Measurements from ENCODE around the gene RNF214. TPM values are rescaled to one million over a fixed set of nuclear protein-coding genes. Genes with fewer than 3 reads are reported as not detected.

Gene RNF214
- total RNA-seq, 1 experiment from 2014 or later = 28.1 TPM

- no peak for DNase-seq
- Histone ChIP-seq H3K9me3 (ENCODE audit: insufficient read depth, low read depth) (no peaks in the 10 kb centered on the region), H3K4me1 (replicated peaks; ENCODE audit: insufficient read depth) (no peaks in the 10 kb centered on the region), H3K27me3 (ENCODE audit: insufficient read depth, low read depth) (no peaks in the 10 kb centered on the region), H3K4me2 (no peak overlapping the region), H3K27ac (no peak overlapping the region), H3K9me2 (ENCODE audit: insufficient read depth) (no peaks in the 10 kb centered on the region), H3K79me2 (ENCODE audit: low read depth) (no peaks in the 10 kb centered on the region), H3F3A (ENCODE audit: insufficient read depth, low read depth) (no peaks in the 10 kb centered on the region), H2AFZ (no peak overlapping the region), H3K36me3 (ENCODE audit: low read depth) (no peaks in the 10 kb centered on the region), H3K4me3 (no peak overlapping the region), H4K20me1 (ENCODE audit: insufficient read depth) (no peaks in the 10 kb centered on the region)
- BruUV-seq (replicated peaks) = no TSS peak
- intact Hi-C loops (cut with micrococcal nuclease; ENCODE audit: unreplicated experiment) = no loop called here
- POLR2A ChIA-PET (ENCODE audit: unreplicated experiment) = no interaction called here
- CTCF ChIA-PET = no interaction called here
- no peak for TF ChIP-seq EZH2 (IDR thresholded peaks at IDR 0.05; ENCODE audit: low read depth)
Observed at GRCh38 chr11:117300283-117300663, 67.8 kb downstream of the RNF214 start.

GRCh38 chr11:117300773-117301172 lies 68.3 kb downstream of the RNF214 start:
- no peak for DNase-seq
- no TSS peak for BruUV-seq (replicated peaks)
- Histone ChIP-seq H3F3A (ENCODE audit: insufficient read depth, low read depth) (no peaks in the 10 kb centered on the region), H3K27me3 (ENCODE audit: insufficient read depth, low read depth) (no peaks in the 10 kb centered on the region), H3K79me2 (ENCODE audit: low read depth) (no peaks in the 10 kb centered on the region), H3K36me3 (ENCODE audit: low read depth) (no peaks in the 10 kb centered on the region), H3K9me3 (ENCODE audit: insufficient read depth, low read depth) (no peaks in the 10 kb centered on the region), H3K4me3 (no peak overlapping the region), H3K4me2 (no peak overlapping the region), H3K9me2 (ENCODE audit: insufficient read depth) (no peaks in the 10 kb centered on the region), H4K20me1 (ENCODE audit: insufficient read depth) (no peaks in the 10 kb centered on the region), H3K4me1 (replicated peaks; ENCODE audit: insufficient read depth) (no peaks in the 10 kb centered on the region), H3K27ac (no peak overlapping the region), H2AFZ (no peak overlapping the region)
- intact Hi-C loops (cut with micrococcal nuclease; ENCODE audit: unreplicated experiment) = no loop called here
- TF ChIP-seq EZH2 (IDR thresholded peaks at IDR 0.05; ENCODE audit: low read depth) (no peak), CTCF (conservative IDR thresholded peaks at IDR 0.05) (no peak)
- CTCF ChIA-PET = no interaction called here
- POLR2A ChIA-PET (ENCODE audit: unreplicated experiment) = no interaction called here

- H3K4me1 ChIP-seq (replicated peaks; ENCODE audit: insufficient read depth) = no peaks in the 10 kb centered on the region
- BruUV-seq (replicated peaks) = no TSS peak
- no peak overlapping the region for H3K27ac ChIP-seq
- no peaks in the 10 kb centered on the region for H3F3A ChIP-seq (ENCODE audit: insufficient read depth, low read depth)
- H3K9me2 ChIP-seq (ENCODE audit: insufficient read depth) = no peaks in the 10 kb centered on the region
- H3K79me2 ChIP-seq (ENCODE audit: low read depth) = no peaks in the 10 kb centered on the region
- H4K20me1 ChIP-seq (ENCODE audit: insufficient read depth) = no peaks in the 10 kb centered on the region
- TF ChIP-seq EZH2 (IDR thresholded peaks at IDR 0.05; ENCODE audit: low read depth) (no peak), CTCF (conservative IDR thresholded peaks at IDR 0.05) (no peak)
- DNase-seq = no peak
- CTCF ChIA-PET = no interaction called here
- intact Hi-C loops (cut with micrococcal nuclease; ENCODE audit: unreplicated experiment) = no loop called here
- POLR2A ChIA-PET (ENCODE audit: unreplicated experiment) = no interaction called here
- H3K9me3 ChIP-seq (ENCODE audit: insufficient read depth, low read depth) = no peaks in the 10 kb centered on the region
- H3K27me3 ChIP-seq (ENCODE audit: insufficient read depth, low read depth) = no peaks in the 10 kb centered on the region
- no peaks in the 10 kb centered on the region for H3K36me3 ChIP-seq (ENCODE audit: low read depth)
- no peak overlapping the region for H3K4me2 ChIP-seq
- H2AFZ ChIP-seq = no peak overlapping the region
- H3K4me3 ChIP-seq = no peak overlapping the region
Observed at GRCh38 chr11:117302228-117302627, 69.8 kb downstream of the RNF214 start.

DNA sequence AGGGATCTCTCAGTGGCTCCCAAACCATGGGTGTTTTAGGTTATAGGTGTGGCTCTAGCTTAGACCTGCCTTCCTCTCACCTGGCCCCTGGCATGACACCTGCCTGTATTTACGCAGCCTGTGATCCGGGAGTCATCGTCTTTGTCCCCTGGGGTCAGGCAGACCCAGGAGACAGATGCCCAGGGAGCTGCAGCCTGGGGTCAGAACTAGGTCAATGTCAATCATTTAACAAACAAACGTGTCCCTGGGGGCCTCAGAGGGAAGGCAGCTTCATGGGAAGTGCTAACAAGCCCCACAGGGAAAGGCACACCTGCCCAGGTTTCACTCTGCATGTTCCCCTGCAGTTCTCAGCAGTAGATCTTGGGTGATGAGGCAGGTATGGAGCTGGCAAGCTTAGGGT lies 70.6 kb downstream of the RNF214 start:
- TF ChIP-seq CTCF (conservative IDR thresholded peaks at IDR 0.05) (no peak), EZH2 (IDR thresholded peaks at IDR 0.05; ENCODE audit: low read depth) (no peak)
- no peak overlapping the region for H3K4me2 ChIP-seq
- H3K27me3 ChIP-seq (ENCODE audit: insufficient read depth, low read depth) = no peaks in the 10 kb centered on the region
- no TSS peak for BruUV-seq (replicated peaks)
- ChIA-PET POLR2A (ENCODE audit: unreplicated experiment) (no interaction called here), CTCF (no interaction called here)
- DNase-seq = no peak
- H2AFZ ChIP-seq = no peak overlapping the region
- H3K9me3 ChIP-seq (ENCODE audit: insufficient read depth, low read depth) = no peaks in the 10 kb centered on the region
- no peaks in the 10 kb centered on the region for H3K36me3 ChIP-seq (ENCODE audit: low read depth)
- no peaks in the 10 kb centered on the region for H3K4me1 ChIP-seq (replicated peaks; ENCODE audit: insufficient read depth)
- H4K20me1 ChIP-seq (ENCODE audit: insufficient read depth) = no peaks in the 10 kb centered on the region
- H3K79me2 ChIP-seq (ENCODE audit: low read depth) = no peaks in the 10 kb centered on the region
- H3K4me3 ChIP-seq = no peak overlapping the region
- intact Hi-C loops (cut with micrococcal nuclease; ENCODE audit: unreplicated experiment) = no loop called here
- no peaks in the 10 kb centered on the region for H3F3A ChIP-seq (ENCODE audit: insufficient read depth, low read depth)
- no peaks in the 10 kb centered on the region for H3K9me2 ChIP-seq (ENCODE audit: insufficient read depth)
- H3K27ac ChIP-seq = no peak overlapping the region
